AG04450 (cell line): ENCODE results near the gene ARMC12. TPM values are rescaled to one million over a fixed set of nuclear protein-coding genes. Genes with fewer than 3 reads are reported as not detected.

Experiments
- CTCF ChIA-PET: fragments of 300-600, 350-600 bp; formaldehyde crosslinking; extraction: SDS; loops from one replicate; lab custom pipeline; 2022; ENCODE audit warnings: antibody characterized with exemption, inconsistent platforms; lab: Charles Lee
- POLR2A ChIA-PET: fragments of 350-600 bp; formaldehyde crosslinking; extraction: SDS; loops from one replicate; lab custom pipeline; 2021; ENCODE audit warnings: antibody characterized with exemption, inconsistent platforms; lab: Yijun Ruan, JAX
- DNase-seq: peaks from one replicate; pipeline ENCODE4 v3.0.0-alpha.2; 2011; ENCODE audit warnings: low read depth, low spot score
- H3K27ac ChIP-seq: one replicate; pipeline ENCODE4 v1.5.1; 2012; ENCODE audit warnings: low read depth, low read length, control low read depth
- H3K27me3 ChIP-seq: one replicate; pipeline ENCODE4 v1.6.0; 2012; ENCODE audit warnings: low read length; ENCODE audit not compliant: control insufficient read depth, insufficient read depth
- H3K4me3 ChIP-seq: 2 replicates; pipeline ENCODE4 v1.5.1; 2011; ENCODE audit warnings: mild to moderate bottlenecking, low read depth, low read length, control low read depth
- H3K9me3 ChIP-seq: 2 replicates; pipeline ENCODE4 v1.5.1; 2012; ENCODE audit warnings: low read length; ENCODE audit not compliant: control insufficient read depth, insufficient read depth
- CTCF ChIP-seq: IDR thresholded peaks from 2 replicates; pipeline ENCODE4 v1.5.1; 2011; ENCODE audit warnings: low read depth, low read length, control low read depth, inconsistent platforms
- polyA plus RNA-seq: library from polyadenylated mRNA; depleted of rRNA; stranded (reverse); fragments of >200 nt; gene quantifications from 2 replicates; pipeline ENCODE4 v1.2.3, GENCODE V29; 2011

ARMC12 gene
- polyA plus RNA-seq, 1 experiment: 0.53 TPM

- Histone ChIP-seq H3K27me3 (peaks cover 2% of the 10 kb centered on the region), H3K9me3 (no peaks in the 10 kb centered on the region), H3K4me3 (no peak overlapping the region), H3K27ac (no peak overlapping the region)
- no peak for DNase-seq
- TF ChIP-seq CTCF: no peak
- POLR2A ChIA-PET: interaction anchor here (0.5 kb wide), 1 partner anchor 117 kb away, joined by 4 read pairs; no protein-coding TSS in a partner anchor
- CTCF ChIA-PET: interaction anchor here (0.7 to 1.1 kb wide), 4 partner anchors 23 to 191 kb away, joined by 3 to 7 read pairs (median 3); no protein-coding TSS in a partner anchor
Measured at GRCh38 chr6:35713006-35713767, 23.6 kb upstream of the ARMC12 start.

- no peak for DNase-seq
- Histone ChIP-seq H3K27ac (no peak overlapping the region), H3K27me3 (peaks cover 1% of the 10 kb centered on the region), H3K9me3 (no peaks in the 10 kb centered on the region), H3K4me3 (no peak overlapping the region)
- CTCF ChIA-PET: no interaction called here
- POLR2A ChIA-PET: interaction anchor here (0.6 kb wide), 1 partner anchor 127 kb away, joined by 6 read pairs; no protein-coding TSS in a partner anchor
- TF ChIP-seq CTCF: no peak
Measured at GRCh38 chr6:35716798-35717197, 20.0 kb upstream of the ARMC12 start.

- Histone ChIP-seq H3K9me3 (no peaks in the 10 kb centered on the region), H3K27me3 (no peaks in the 10 kb centered on the region), H3K4me3 (no peak overlapping the region), H3K27ac (no peak overlapping the region)
- ChIA-PET POLR2A (no interaction called here), CTCF (no interaction called here)
- TF ChIP-seq CTCF: no peak
- DNase-seq: no peak
Measured at GRCh38 chr6:35717449-35718374, 19.1 kb upstream of the ARMC12 start.

GRCh38 chr6:35718375-35718736 lies 18.5 kb upstream of the ARMC12 start:
- Histone ChIP-seq H3K27me3 (no peaks in the 10 kb centered on the region), H3K4me3 (no peak overlapping the region), H3K27ac (no peak overlapping the region), H3K9me3 (no peaks in the 10 kb centered on the region)
- ChIA-PET POLR2A (no interaction called here), CTCF (no interaction called here)
- no peak for TF ChIP-seq CTCF
- DNase-seq: no peak
